DMS 273 treated with DMSO at 0.1 percent for 48 hours (cell line): ENCODE results near the gene C1RL.
"Not testable (repeated sequence)": the region's sequence is repeated elsewhere in the genome, so short reads cannot be mapped to it uniquely, and the experiment has no call there.

Experiments used
- DNase-seq: peaks from one replicate; lab custom pipeline; 2025; lab: John Stamatoyannopoulos, UW

Gene C1RL

DNA sequence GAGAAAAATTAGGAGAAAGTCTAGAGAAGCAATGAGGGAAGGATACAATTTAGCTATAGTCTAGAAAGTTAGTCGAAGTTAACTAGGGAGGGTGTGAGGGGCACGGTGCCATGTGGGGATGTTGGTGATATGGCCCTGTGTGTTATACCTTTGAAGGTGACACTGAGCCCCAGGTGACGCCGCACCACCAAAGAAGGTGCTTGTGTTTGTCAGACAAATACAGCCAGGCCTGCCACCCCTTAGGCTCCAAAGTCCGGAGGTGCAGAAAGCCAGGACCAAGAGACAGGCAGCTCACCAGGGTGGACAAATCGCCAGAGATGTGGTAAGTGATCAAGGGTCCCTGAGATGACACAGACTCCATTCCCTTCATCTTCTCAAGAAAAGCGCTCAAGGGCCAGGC is 47.4 kb downstream of the C1RL start:
- no peak for DNase-seq

DNA sequence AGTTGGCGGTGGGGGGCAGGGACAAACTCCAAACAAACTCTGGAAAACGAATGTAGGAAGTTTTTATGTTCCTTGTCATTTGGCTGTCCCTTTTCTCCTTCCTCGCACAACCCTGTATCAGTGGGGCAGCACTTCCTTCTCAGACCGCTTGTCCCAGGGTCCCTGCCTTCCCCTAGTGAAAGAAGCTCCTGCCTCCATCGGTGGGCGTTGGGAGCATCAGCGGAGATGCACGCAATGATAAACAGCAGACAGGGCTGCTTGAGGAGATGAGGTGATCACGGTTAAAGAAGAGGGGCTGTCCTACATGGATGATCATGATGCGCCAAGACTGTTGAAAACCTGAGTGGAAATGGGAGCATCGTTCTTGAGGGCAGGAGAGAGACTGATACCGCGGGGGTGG is 47.9 kb downstream of the C1RL start:
- DNase-seq: no peak

DNA sequence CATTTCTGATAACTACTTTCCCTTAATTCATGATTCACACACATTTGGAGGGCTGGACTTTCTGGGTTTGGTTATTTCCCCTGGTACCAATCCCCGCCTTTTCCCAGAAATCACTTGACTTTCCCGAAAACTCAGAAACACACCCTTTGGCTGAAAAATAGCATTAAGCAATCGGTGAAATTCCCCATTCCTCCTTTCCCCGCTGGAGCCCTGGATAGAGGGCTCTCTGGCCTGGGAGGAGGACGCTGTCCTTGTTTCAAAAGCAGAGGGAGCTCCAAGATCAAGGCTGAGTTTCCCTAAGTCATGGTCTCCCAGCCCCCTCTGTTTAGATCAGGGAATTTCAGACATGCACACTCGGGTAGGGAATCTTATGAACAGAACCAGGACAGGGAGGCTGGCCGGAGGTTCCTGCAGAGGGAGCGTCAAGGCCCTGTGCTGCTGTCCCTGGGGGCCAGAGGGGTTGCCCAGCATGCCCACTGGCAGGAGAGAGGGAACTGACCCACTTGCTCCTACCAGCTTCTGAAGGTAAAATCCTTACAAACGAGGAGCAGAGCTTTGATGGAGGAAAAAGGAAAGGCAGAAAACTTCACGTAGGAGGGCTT is 48.6 kb downstream of the C1RL start, which contains the start of gene C1S:
C1S (plus strand) TSS at position 366 of the 602 bp plus-strand sequence. CDS start 1,195 bp downstream, outside the sequence.
- DNase-seq: no peak

DNA sequence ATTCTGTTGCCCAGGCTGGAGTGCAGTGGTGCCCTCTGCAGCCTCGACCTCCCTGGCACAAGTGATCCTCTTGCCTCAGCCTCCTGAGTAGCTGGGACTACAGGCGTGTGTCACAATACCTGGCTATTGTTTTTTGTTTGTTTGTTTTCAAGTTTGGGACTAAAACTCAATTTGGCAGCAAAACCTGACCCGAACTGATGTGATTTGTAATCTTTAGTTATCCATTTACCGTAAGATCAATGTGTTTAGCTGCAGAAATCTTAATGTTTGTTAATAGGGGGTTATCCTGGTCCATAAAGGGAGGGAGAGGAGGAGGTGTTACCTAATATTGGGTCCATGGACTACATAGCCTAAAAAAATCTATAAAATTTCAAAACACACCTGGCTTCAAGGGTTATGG is 49.2 kb downstream of the C1RL start:
- DNase-seq: no peak

DNA sequence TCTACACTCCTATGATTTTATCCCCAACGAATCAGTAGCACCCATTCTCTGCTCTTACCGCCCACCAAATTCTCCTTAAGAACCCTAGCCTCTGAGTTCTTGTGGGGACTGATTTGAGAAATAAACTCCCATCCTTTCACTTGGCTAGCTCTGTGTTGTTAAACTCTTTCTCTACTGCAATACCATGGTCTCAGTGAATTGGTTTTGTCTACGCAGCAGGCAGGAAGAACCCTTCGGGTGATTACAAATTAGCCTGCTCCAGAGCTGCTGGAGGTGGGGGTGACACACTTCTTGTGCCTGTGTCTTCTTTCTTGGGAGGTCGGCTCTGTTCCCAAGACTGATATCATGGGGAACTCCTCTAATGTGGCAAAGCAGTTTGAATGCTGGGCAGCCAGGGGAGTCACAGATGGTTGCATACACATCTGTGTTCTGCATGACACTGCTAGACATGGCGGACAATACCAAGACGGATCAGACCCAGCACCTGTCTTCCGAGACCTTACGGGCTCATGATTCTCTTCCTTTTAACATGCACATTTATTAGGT is 50.1 kb downstream of the C1RL start:
- no peak for DNase-seq

DNA sequence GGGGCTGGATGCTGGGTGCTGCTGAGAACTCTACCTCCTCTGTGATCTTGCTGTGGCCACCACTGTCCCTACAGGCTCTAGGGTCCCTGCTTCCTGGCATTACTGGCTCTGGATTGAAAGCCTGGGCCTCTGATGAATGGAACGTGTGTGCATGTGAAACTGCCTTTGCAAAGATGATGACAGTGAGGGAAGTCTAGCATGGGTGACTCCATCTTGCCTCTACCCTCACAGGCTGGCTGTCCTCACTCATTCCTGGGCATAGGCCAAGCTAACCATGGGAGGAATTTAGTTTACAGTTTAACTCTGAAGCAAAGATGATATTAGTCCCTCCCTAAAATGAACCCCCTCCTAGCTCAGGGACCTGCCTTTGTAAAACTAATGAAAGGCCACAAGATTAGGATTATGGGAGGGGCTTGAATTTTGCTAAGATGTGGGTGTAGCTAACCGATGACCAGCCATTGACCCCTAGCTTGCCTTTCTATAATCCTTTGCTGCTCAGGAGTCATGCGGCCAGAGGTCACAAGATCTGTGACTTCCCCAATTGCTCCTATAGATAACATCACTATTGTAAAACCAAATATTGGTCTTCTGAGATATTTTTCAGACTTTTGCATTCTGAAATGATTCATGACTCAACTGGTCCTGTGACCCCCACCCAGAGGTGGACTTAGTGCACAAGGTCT is 50.7 kb downstream of the C1RL start:
- DNase-seq: no peak

DNA sequence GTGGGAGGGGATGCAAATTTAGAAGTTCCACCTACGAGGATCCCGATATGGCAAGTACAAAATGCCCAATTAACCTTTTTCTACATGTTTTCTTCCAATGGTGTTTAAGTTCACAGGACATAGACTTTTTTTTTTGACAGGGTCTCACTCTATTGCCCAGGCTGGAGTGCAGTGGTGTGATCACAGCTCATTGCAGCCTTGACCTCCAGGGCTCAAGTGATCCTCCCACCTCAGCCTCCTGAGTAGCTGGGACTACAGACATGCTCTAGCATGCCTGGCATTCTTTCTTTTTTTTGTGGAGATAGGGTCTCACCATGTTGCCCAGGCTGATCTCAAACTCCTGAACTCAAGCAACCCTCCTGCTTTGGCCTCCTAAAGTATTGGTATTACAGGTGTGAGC is 53.3 kb downstream of the C1RL start:
- not testable (repeated sequence) for DNase-seq

DNA sequence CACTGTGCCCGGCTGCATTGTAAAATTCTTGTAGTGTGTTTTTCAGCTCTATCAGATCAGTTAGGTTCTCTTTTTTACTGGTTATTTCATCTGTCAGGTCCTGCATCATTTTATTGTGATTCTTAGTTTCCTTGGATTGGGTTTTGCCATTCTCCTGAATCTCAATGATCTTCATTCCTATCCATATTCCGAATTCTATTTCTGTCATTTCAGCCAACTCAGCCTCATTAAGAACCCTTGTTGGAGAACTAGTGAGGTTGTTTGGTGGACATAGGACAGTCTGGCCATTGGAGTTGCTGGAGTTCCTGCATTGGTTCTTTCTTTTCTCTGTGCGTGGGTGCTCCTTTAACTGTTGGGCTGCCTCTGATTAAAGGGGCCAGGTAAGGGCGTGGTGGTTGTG is 54.1 kb downstream of the C1RL start:
- DNase-seq: no peak

DNA sequence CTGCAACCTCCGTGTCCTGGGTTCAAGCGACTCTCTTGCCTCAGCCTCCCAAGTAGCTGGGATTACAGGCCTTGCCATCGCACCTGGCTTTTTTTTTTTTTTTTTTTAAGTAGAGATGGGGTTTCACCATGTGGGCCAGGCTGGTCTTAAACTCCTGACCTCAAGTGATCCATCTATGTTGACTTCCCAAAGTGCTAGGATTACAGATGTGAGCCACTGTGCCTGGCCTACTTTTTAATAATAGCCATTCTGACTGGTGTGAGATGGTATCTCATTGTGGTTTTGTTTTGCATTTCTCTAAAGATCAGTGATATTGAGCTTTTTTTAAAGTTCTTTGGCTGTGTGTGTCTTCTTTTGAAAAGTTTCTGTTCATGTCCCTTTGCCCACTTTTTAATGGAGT is 59.0 kb downstream of the C1RL start:
- not testable (repeated sequence) for DNase-seq

DNA sequence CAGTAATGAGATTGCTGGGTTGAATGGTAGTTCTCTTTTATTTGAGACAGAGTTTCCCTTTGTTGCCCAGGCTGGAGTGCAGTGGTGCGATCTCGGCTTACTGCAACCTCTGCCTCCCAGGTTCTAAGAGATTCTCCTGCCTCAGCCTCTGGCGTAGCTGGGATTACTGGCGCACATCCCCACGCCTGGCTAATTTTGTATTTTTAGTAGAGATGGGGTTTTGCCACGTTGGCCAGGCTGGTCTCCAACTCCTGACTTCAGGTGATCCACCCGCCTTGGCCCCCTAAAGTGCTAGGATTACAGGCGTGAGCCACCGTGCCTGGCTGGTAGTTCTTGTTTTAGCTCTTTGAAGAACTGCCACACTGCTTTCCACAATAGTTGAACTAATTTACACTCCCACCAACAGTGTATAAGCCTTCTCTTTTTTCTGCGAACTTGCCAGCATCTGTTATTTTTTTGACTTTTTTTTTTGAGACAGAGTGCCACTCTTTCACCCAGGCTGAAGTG is 59.5 kb downstream of the C1RL start:
- DNase-seq: not testable (repeated sequence)

DNA sequence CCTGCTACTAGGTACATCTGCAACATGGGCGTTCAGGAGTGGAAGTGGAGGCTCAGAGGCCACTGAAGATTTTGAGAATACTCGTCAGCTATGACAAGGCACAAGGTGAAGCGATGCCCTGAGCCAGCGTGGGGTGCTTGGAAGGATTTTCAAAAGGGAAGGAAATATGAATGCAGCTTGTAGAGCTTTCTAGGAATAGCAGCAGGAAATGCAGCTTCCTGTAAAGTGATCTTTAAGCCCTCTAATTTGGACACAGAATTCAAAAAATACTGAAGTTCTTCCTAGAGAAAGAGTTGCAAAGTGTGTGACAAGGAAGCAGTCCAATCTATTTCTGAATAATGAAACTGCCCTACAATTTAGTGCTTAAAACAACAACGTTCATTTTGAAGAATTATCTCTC is 61.7 kb downstream of the C1RL start:
- no peak for DNase-seq

DNA sequence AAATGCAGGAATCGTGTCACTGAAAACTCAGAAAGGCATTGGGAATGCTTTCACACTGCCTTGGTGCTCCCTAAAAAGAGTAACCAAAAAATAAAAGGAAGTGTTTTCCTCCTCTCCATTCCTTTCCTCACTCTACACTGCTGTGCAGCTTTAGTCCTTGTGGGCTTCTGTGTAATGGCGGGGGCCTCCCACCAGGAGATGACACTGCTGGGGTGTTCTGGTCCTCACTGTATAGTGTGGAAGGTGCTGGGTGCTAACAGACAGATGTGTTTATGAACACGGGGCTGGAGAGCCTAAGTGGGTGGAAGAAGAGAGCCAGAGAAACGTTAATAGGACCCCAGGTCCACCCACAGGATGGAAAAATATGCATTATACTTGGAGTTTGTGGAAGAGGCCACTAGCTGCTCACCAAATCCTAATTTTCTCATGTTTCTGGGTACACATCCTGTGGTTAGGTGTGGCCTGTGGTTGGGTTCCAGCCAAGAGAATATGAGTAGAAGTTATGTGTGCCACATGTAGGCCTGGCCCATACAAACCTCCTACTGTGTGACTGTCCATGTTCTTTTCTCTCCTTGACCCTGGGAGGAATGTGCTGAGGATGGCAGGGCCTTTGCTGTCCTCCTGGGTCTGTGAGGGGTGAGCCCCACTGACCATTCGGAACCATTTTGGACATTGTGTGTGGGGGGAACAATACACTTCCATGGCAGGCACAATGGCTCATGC is 62.5 kb downstream of the C1RL start:
- DNase-seq: no peak

DNA sequence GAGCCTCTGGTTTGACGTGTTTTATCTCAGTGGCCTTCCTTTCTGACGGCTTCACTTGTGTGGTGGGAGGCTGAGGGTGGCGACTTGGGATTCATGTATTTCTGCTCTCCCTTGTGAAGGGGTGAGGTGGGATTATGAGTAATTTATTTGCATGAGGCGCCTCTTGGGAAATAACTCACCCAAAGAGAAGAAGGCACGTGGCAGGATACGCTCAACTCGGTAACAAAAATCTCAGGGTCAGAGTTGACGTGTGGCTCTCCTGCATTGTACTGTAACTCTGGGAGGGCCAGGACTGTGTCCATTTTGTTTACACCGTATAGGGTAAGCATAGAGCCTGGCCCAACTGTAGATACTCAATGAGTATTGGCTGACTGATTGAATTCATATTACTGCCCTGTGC is 63.1 kb downstream of the C1RL start:
- no peak for DNase-seq
